ENCODE results near the gene PRSS48.

PRSS48 gene

GRCh38 chr4:151276787-151277562 is at the start of gene PRSS48:
TSS of gene PRSS48 (plus strand) at chr4:151277161. CDS start at chr4:151277173, 12 bp downstream.
- in situ Hi-C loops (cut with HindIII; ENCODE audit: low sequenced_read_pairs): no loop called here
- peak; percentile 48 for DNase-seq (ENCODE audit: low read depth, low spot score)
- H3K4me3 ChIP-seq (ENCODE audit: low read depth, low read length): no peak within 1 kb of the TSS
- peak; percentile 85 for TF ChIP-seq CTCF (IDR thresholded peaks at IDR 0.05; ENCODE audit: low read depth, low read length)

GRCh38 chr4:151227172-151227571 is 49.8 kb upstream of the PRSS48 start:
- no peak for DNase-seq (ENCODE audit: low read depth, low spot score)
- in situ Hi-C loops (cut with HindIII; ENCODE audit: low sequenced_read_pairs): no loop called here
- TF ChIP-seq CTCF (IDR thresholded peaks at IDR 0.05; ENCODE audit: low read depth, low read length): no peak
- peak overlapping the region; percentile 33 for H3K4me3 ChIP-seq (ENCODE audit: low read depth, low read length)

- peak overlapping the region; percentile 33 for H3K4me3 ChIP-seq (ENCODE audit: low read depth, low read length)
- DNase-seq (ENCODE audit: low read depth, low spot score): peak; percentile 86
- in situ Hi-C loops (cut with HindIII; ENCODE audit: low sequenced_read_pairs): no loop called here
- TF ChIP-seq CTCF (IDR thresholded peaks at IDR 0.05; ENCODE audit: low read depth, low read length): no peak
Observed at GRCh38 chr4:151227731-151228130, 49.2 kb upstream of the PRSS48 start.

- in situ Hi-C loops (cut with HindIII; ENCODE audit: low sequenced_read_pairs): no loop called here
- DNase-seq (ENCODE audit: low read depth, low spot score): peak; percentile 67
- TF ChIP-seq CTCF (IDR thresholded peaks at IDR 0.05; ENCODE audit: low read depth, low read length): no peak
- no peak overlapping the region for H3K4me3 ChIP-seq (ENCODE audit: low read depth, low read length)
Observed at GRCh38 chr4:151228189-151229119, 48.5 kb upstream of the PRSS48 start.

- H3K4me3 ChIP-seq (ENCODE audit: low read depth, low read length): no peak overlapping the region
- in situ Hi-C loops (cut with HindIII; ENCODE audit: low sequenced_read_pairs): no loop called here
Observed at GRCh38 chr4:151231915-151232595, 44.9 kb upstream of the PRSS48 start.

More at GRCh38 chr4:151231915-151232595, 44.9 kb upstream of the PRSS48 start:
- DNase-seq (ENCODE audit: low read depth, low spot score): no peak
- TF ChIP-seq CTCF (IDR thresholded peaks at IDR 0.05; ENCODE audit: low read depth, low read length): no peak

Measured in astrocyte of the spinal cord (primary cell).